ENCODE measurements around the gene LRRC15. TPM values are rescaled to one million over a fixed set of nuclear protein-coding genes. Genes with fewer than 3 reads are reported as not detected.

The LRRC15 gene
- total RNA-seq, 1 experiment from 2014 or later = not detected

DNA sequence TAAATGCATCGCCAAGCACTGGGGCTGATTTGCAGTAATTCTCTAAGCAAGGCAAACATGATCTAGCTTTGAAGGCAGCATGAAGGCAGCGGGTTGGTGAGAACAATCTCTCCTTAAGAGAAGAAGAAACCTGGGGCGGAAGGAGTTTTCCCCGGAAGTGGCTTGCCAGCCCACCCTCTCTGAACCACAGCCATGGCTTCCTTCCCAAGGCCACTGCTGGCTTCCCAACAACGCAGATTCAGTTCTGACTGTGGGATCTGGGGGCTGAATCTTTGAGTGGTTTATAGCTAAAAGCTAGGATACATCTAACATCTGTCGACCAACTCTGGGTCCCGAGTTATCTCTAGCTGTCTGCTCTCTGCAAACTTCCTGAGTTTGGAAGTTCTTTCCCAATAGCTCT is 14.2 kb downstream of the LRRC15 start:
- intact Hi-C loops (cut with micrococcal nuclease; ENCODE audit: unreplicated experiment) = no loop called here
- no TSS peak for BruUV-seq (replicated peaks)
- DNase-seq = no peak
- Histone ChIP-seq H2AFZ (no peak overlapping the region), H3K27me3 (ENCODE audit: insufficient read depth, low read depth) (peaks cover 51% of the 10 kb centered on the region), H3K79me2 (ENCODE audit: low read depth) (no peaks in the 10 kb centered on the region), H3K27ac (no peak overlapping the region), H3K9me2 (ENCODE audit: insufficient read depth) (no peaks in the 10 kb centered on the region), H3K9me3 (ENCODE audit: insufficient read depth, low read depth) (no peaks in the 10 kb centered on the region), H3K36me3 (ENCODE audit: low read depth) (no peaks in the 10 kb centered on the region), H4K20me1 (ENCODE audit: insufficient read depth) (no peaks in the 10 kb centered on the region), H3F3A (ENCODE audit: insufficient read depth, low read depth) (peaks cover 2% of the 10 kb centered on the region), H3K4me2 (no peak overlapping the region), H3K4me1 (replicated peaks; ENCODE audit: insufficient read depth) (no peaks in the 10 kb centered on the region), H3K4me3 (no peak overlapping the region)
- ChIA-PET POLR2A (ENCODE audit: unreplicated experiment) (no interaction called here), CTCF (interaction anchor here (0.8 to 0.9 kb wide), 2 partner anchors 11 to 12 kb away, joined by 3 read pairs; no protein-coding TSS in a partner anchor)
- no peak for TF ChIP-seq EZH2 (IDR thresholded peaks at IDR 0.05; ENCODE audit: low read depth)
- TF ChIP-seq, protein P1, sequence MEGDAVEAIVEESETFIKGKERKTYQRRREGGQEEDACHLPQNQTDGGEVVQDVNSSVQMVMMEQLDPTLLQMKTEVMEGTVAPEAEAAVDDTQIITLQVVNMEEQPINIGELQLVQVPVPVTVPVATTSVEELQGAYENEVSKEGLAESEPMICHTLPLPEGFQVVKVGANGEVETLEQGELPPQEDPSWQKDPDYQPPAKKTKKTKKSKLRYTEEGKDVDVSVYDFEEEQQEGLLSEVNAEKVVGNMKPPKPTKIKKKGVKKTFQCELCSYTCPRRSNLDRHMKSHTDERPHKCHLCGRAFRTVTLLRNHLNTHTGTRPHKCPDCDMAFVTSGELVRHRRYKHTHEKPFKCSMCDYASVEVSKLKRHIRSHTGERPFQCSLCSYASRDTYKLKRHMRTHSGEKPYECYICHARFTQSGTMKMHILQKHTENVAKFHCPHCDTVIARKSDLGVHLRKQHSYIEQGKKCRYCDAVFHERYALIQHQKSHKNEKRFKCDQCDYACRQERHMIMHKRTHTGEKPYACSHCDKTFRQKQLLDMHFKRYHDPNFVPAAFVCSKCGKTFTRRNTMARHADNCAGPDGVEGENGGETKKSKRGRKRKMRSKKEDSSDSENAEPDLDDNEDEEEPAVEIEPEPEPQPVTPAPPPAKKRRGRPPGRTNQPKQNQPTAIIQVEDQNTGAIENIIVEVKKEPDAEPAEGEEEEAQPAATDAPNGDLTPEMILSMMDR (conservative IDR thresholded peaks at IDR 0.05) = no peak

DNA sequence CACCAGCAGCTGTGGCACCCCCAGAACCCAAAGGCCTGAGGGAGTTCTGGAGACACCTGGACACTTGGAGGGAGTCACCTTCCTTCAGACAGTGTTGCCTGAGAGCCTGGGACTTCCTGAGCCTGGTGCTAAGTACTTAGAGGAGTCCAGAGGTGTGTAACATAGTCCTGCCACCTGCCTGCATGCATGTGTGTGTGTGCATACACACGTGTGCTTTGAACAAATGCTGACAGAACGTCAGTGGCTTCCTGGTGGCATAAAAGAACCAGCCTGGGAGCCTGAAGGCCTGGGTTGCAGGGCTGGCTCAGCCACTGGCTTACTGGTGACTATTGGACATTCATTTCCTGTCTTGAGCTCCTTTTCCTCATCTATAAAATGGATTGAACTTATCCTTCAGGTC is 15.2 kb downstream of the LRRC15 start:
- ChIA-PET CTCF (interaction anchor here (0.7 kb wide), 1 partner anchor 615 kb away, joined by 4 read pairs; no protein-coding TSS in a partner anchor), POLR2A (ENCODE audit: unreplicated experiment) (no interaction called here)
- H4K20me1 ChIP-seq (ENCODE audit: insufficient read depth) = no peaks in the 10 kb centered on the region
- H2AFZ ChIP-seq = no peak overlapping the region
- peaks cover 8% of the 10 kb centered on the region for H3F3A ChIP-seq (ENCODE audit: insufficient read depth, low read depth)
- BruUV-seq (replicated peaks) = no TSS peak
- DNase-seq = no peak
- no peak overlapping the region for H3K4me2 ChIP-seq
- no peaks in the 10 kb centered on the region for H3K9me2 ChIP-seq (ENCODE audit: insufficient read depth)
- no peaks in the 10 kb centered on the region for H3K4me1 ChIP-seq (replicated peaks; ENCODE audit: insufficient read depth)
- H3K9me3 ChIP-seq (ENCODE audit: insufficient read depth, low read depth) = no peaks in the 10 kb centered on the region
- TF ChIP-seq EZH2 (IDR thresholded peaks at IDR 0.05; ENCODE audit: low read depth) = no peak
- TF ChIP-seq, protein P1 (conservative IDR thresholded peaks at IDR 0.05) = no peak
- H3K27me3 ChIP-seq (ENCODE audit: insufficient read depth, low read depth) = peaks cover 41% of the 10 kb centered on the region
- no peaks in the 10 kb centered on the region for H3K36me3 ChIP-seq (ENCODE audit: low read depth)
- no peak overlapping the region for H3K27ac ChIP-seq
- no peak overlapping the region for H3K4me3 ChIP-seq
- intact Hi-C loops (cut with micrococcal nuclease; ENCODE audit: unreplicated experiment) = no loop called here
- no peaks in the 10 kb centered on the region for H3K79me2 ChIP-seq (ENCODE audit: low read depth)

DNA sequence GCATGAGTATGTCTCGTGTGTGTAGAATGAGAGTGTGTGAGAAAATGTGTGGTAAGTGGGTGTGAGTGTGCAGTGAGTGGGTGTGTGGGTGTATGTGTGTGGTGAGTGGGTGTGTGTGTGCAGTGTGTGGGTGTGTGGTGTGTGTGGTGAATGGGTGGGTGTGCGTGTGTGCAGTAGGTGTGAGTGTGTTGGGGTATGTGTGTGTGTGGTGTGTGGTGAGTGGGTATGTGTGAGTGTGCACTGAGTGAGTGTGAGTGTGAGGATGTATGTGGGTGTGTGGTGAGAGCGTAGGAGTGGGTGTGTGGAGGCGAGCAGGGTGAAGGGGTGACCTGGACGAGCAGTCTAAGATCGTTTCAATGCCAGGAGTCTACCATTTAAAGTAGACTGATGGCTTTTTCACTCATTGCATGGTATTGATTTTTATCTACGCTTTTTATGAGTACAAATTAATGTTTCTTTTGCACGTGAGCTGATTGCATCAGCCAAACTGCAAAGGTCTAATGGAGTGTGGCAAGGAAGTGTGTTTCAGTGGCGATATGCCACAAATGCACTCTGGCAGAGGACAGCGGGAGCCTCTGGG is 16.8 kb downstream of the LRRC15 start:
- POLR2A ChIA-PET (ENCODE audit: unreplicated experiment) = no interaction called here
- Histone ChIP-seq H3K9me2 (ENCODE audit: insufficient read depth) (no peaks in the 10 kb centered on the region), H3K9me3 (ENCODE audit: insufficient read depth, low read depth) (no peaks in the 10 kb centered on the region), H4K20me1 (ENCODE audit: insufficient read depth) (no peaks in the 10 kb centered on the region), H3K79me2 (ENCODE audit: low read depth) (no peaks in the 10 kb centered on the region), H3K27ac (no peak overlapping the region), H3K4me2 (no peak overlapping the region), H3K4me3 (no peak overlapping the region), H3K4me1 (replicated peaks; ENCODE audit: insufficient read depth) (no peaks in the 10 kb centered on the region), H2AFZ (no peak overlapping the region), H3K27me3 (ENCODE audit: insufficient read depth, low read depth) (peaks cover 25% of the 10 kb centered on the region), H3F3A (ENCODE audit: insufficient read depth, low read depth) (peaks cover 8% of the 10 kb centered on the region), H3K36me3 (ENCODE audit: low read depth) (no peaks in the 10 kb centered on the region)
- TF ChIP-seq EZH2 (IDR thresholded peaks at IDR 0.05; ENCODE audit: low read depth) = no peak
- TF ChIP-seq, protein P1 (conservative IDR thresholded peaks at IDR 0.05) = no peak
- no peak for DNase-seq
- intact Hi-C loops (cut with micrococcal nuclease; ENCODE audit: unreplicated experiment) = no loop called here
- CTCF ChIA-PET = no interaction called here
- BruUV-seq (replicated peaks) = no TSS peak

Measured in PC-9 (cell line).